Mucosa of gallbladder (tissue), 1 donor: ENCODE measurements around the gene CLDN3. TPM values are rescaled to one million over a fixed set of nuclear protein-coding genes. Genes with fewer than 3 reads are reported as not detected.

ENCODE experiments used
- DNase-seq: peaks from one replicate; pipeline ENCODE4 v3.0.0-alpha.2; 2020; ENCODE audit warnings: low spot score
- total RNA-seq: library from RNA; stranded (reverse); gene quantifications from one replicate; pipeline ENCODE4 v1.2.1, GENCODE V29; 2021
- donor health status: DM: no; HTN: no; CAD: no.

CLDN3 gene
- total RNA-seq, 1 donor from 2014 or later, result 129 TPM

- no peak for DNase-seq
Measured at GRCh38 chr7:73770860-73771670, 995 bp upstream of the CLDN3 start.

- no peak for DNase-seq
Measured at GRCh38 chr7:73769481-73770001, 529 bp downstream of the CLDN3 start.

GRCh38 chr7:73768641-73769480 is 1.2 kb downstream of the CLDN3 start:
- DNase-seq, result no peak

- DNase-seq, result no peak
Measured at GRCh38 chr7:73766556-73767229, 3.4 kb downstream of the CLDN3 start.

- DNase-seq, result no peak
Measured at GRCh38 chr7:73762659-73762999, 7.4 kb downstream of the CLDN3 start.

GRCh38 chr7:73761854-73762658 is 8.0 kb downstream of the CLDN3 start:
- DNase-seq, result no peak

- DNase-seq, result peak; percentile 73
Measured at GRCh38 chr7:73758581-73759138, 11.4 kb downstream of the CLDN3 start.

GRCh38 chr7:73749931-73750776 is 19.9 kb downstream of the CLDN3 start:
- DNase-seq, result no peak

- DNase-seq, result no peak
Measured at GRCh38 chr7:73746378-73746777, 23.7 kb downstream of the CLDN3 start.

GRCh38 chr7:73742753-73743641 is 27.1 kb downstream of the CLDN3 start:
- peak; percentile 95 for DNase-seq

- DNase-seq, result no peak
Measured at GRCh38 chr7:73742338-73742752, 27.7 kb downstream of the CLDN3 start.

- DNase-seq, result no peak
Measured at GRCh38 chr7:73741600-73741999, 28.5 kb downstream of the CLDN3 start.

GRCh38 chr7:73740771-73741170 is 29.3 kb downstream of the CLDN3 start:
- no peak for DNase-seq

- DNase-seq, result no peak
Measured at GRCh38 chr7:73740212-73740611, 29.9 kb downstream of the CLDN3 start.

- no peak for DNase-seq
Measured at GRCh38 chr7:73739387-73739767, 30.7 kb downstream of the CLDN3 start.

- DNase-seq, result peak; percentile 99
Measured at GRCh38 chr7:73738612-73739386, 31.3 kb downstream of the CLDN3 start, which contains the start of gene ABHD11. Gene ABHD11 (minus strand): TSS chr7:73738802. CDS start chr7:73738770, 32 bp downstream.

GRCh38 chr7:73738220-73738611 is 31.9 kb downstream of the CLDN3 start:
- no peak for DNase-seq
